22Rv1 (cell line): ENCODE measurements around the gene GLRA3.

ENCODE experiments used
- CTCF ChIP-seq: fragments of 450-650 bp; IDR thresholded peaks from 2 replicates; pipeline ENCODE4 v1.5.1; 2017; ENCODE audit warnings: mild to moderate bottlenecking
- ZFX ChIP-seq: fragments of 450-650 bp; IDR thresholded peaks from 2 replicates; pipeline ENCODE4 v1.6.1; 2017; ENCODE audit warnings: antibody characterized with exemption, borderline replicate concordance

- TF ChIP-seq CTCF (no peak), ZFX (no peak)
These were observed 212.4 kb downstream of the GLRA3 start for GRCh38 chr4:174616661-174617060.
